Measurements from ENCODE around the gene NOSTRIN. TPM values are rescaled to one million over a fixed set of nuclear protein-coding genes. Genes with fewer than 3 reads are reported as not detected.
A peak's percentile ranks its signal among the peaks of the same experiment; 100 is the strongest.
"Not testable (repeated sequence)": the region's sequence is repeated elsewhere in the genome, so short reads cannot be mapped to it uniquely, and the experiment has no call there.

Gene NOSTRIN
- total RNA-seq, 1 donor from 2014 or later, result 22.9 TPM

- peak; percentile 32 for DNase-seq (ENCODE audit: low spot score)
Measured at GRCh38 chr2:168819050-168819715, 16.7 kb downstream of the NOSTRIN start.

GRCh38 chr2:168819829-168820489 is 17.5 kb downstream of the NOSTRIN start:
- no peak for DNase-seq (ENCODE audit: low spot score)

GRCh38 chr2:168821577-168821976 is 19.1 kb downstream of the NOSTRIN start:
- no peak for DNase-seq (ENCODE audit: low spot score)

GRCh38 chr2:168821992-168822391 is 19.6 kb downstream of the NOSTRIN start:
- no peak for DNase-seq (ENCODE audit: low spot score)

GRCh38 chr2:168825126-168825525 is 22.7 kb downstream of the NOSTRIN start:
- peak; percentile 41 for DNase-seq (ENCODE audit: low spot score)

GRCh38 chr2:168830958-168831357 is 28.5 kb downstream of the NOSTRIN start:
- no peak for DNase-seq (ENCODE audit: low spot score)

- no peak for DNase-seq (ENCODE audit: low spot score)
Measured at GRCh38 chr2:168831662-168832061, 29.2 kb downstream of the NOSTRIN start.

- DNase-seq (ENCODE audit: low spot score), result no peak
Measured at GRCh38 chr2:168835969-168836368, 33.5 kb downstream of the NOSTRIN start.

GRCh38 chr2:168841445-168841844 is 39.0 kb downstream of the NOSTRIN start:
- no peak for DNase-seq (ENCODE audit: low spot score)

GRCh38 chr2:168843253-168843652 is 40.8 kb downstream of the NOSTRIN start:
- DNase-seq (ENCODE audit: low spot score), result no peak

GRCh38 chr2:168848225-168848624 is 45.8 kb downstream of the NOSTRIN start:
- no peak for DNase-seq (ENCODE audit: low spot score)

GRCh38 chr2:168849610-168850009 is 47.2 kb downstream of the NOSTRIN start:
- peak; percentile 44 for DNase-seq (ENCODE audit: low spot score)

- DNase-seq (ENCODE audit: low spot score), result no peak
Measured at GRCh38 chr2:168850846-168851245, 48.4 kb downstream of the NOSTRIN start.

GRCh38 chr2:168851674-168852320 is 49.4 kb downstream of the NOSTRIN start:
- peak; percentile 5 for DNase-seq (ENCODE audit: low spot score)

GRCh38 chr2:168852481-168852880 is 50.0 kb downstream of the NOSTRIN start:
- no peak for DNase-seq (ENCODE audit: low spot score)

GRCh38 chr2:168853471-168853870 is 51.0 kb downstream of the NOSTRIN start:
- no peak for DNase-seq (ENCODE audit: low spot score)

GRCh38 chr2:168854651-168855050 is 52.2 kb downstream of the NOSTRIN start:
- DNase-seq (ENCODE audit: low spot score), result no peak

- no peak for DNase-seq (ENCODE audit: low spot score)
Measured at GRCh38 chr2:168855601-168856000, 53.2 kb downstream of the NOSTRIN start.

- no peak for DNase-seq (ENCODE audit: low spot score)
Measured at GRCh38 chr2:168858146-168858545, 55.7 kb downstream of the NOSTRIN start.

- DNase-seq (ENCODE audit: low spot score), result not testable (repeated sequence)
Measured at GRCh38 chr2:168867164-168867563, 64.7 kb downstream of the NOSTRIN start.

- DNase-seq (ENCODE audit: low spot score), result not testable (repeated sequence)
Measured at GRCh38 chr2:168870369-168870768, 67.9 kb downstream of the NOSTRIN start.

- DNase-seq (ENCODE audit: low spot score), result not testable (repeated sequence)
Measured at GRCh38 chr2:168870824-168871223, 68.4 kb downstream of the NOSTRIN start.

Data from umbilical cord (tissue), 2 donors.